Choroid plexus epithelial cell (primary cell): Measurements from ENCODE around the gene DIP2A.

ENCODE experiments used
- DNase-seq: peaks from one replicate; pipeline ENCODE4 v3.0.0-alpha.2; 2010; ENCODE audit warnings: low read depth
- H3K4me3 ChIP-seq: 2 replicates; pipeline ENCODE4 v1.5.1; 2011; ENCODE audit warnings: low read depth, mild to moderate bottlenecking, control low read depth, low read length, moderate library complexity
- CTCF ChIP-seq: conservative IDR thresholded peaks from 2 replicates; pipeline ENCODE4 v1.5.1; 2011; ENCODE audit warnings: low read depth, mild to moderate bottlenecking, control low read depth, inconsistent platforms, low read length, moderate library complexity

DIP2A gene

GRCh38 chr21:46421191-46421750, 37.4 kb upstream of the DIP2A start:
- peak; percentile 5 for TF ChIP-seq CTCF
- no peak overlapping the region for H3K4me3 ChIP-seq
- DNase-seq: no peak

GRCh38 chr21:46421756-46422555, 36.7 kb upstream of the DIP2A start:
- no peak overlapping the region for H3K4me3 ChIP-seq
- no peak for TF ChIP-seq CTCF
- DNase-seq: no peak

GRCh38 chr21:46422636-46423241, 36.0 kb upstream of the DIP2A start:
- no peak for TF ChIP-seq CTCF
- no peak for DNase-seq
- no peak overlapping the region for H3K4me3 ChIP-seq

GRCh38 chr21:46423546-46424038, 35.1 kb upstream of the DIP2A start:
- H3K4me3 ChIP-seq: no peak overlapping the region
- TF ChIP-seq CTCF: no peak
- no peak for DNase-seq

GRCh38 chr21:46424039-46424591, 34.6 kb upstream of the DIP2A start:
- TF ChIP-seq CTCF: no peak
- H3K4me3 ChIP-seq: no peak overlapping the region
- DNase-seq: no peak

GRCh38 chr21:46424621-46425020, 34.1 kb upstream of the DIP2A start:
- TF ChIP-seq CTCF: no peak
- H3K4me3 ChIP-seq: no peak overlapping the region
- DNase-seq: no peak
